Measurements from ENCODE around the gene RAB10.
"Not testable (repeated sequence)": the region's sequence is repeated elsewhere in the genome, so short reads cannot be mapped to it uniquely, and the experiment has no call there.

The RAB10 gene

GRCh38 chr2:26161926-26162325, 128.0 kb downstream of the RAB10 start:
- H3K4me3 ChIP-seq (ENCODE audit: control insufficient read depth, low read depth, low read length): no peak overlapping the region
- TF ChIP-seq, protein P1, sequence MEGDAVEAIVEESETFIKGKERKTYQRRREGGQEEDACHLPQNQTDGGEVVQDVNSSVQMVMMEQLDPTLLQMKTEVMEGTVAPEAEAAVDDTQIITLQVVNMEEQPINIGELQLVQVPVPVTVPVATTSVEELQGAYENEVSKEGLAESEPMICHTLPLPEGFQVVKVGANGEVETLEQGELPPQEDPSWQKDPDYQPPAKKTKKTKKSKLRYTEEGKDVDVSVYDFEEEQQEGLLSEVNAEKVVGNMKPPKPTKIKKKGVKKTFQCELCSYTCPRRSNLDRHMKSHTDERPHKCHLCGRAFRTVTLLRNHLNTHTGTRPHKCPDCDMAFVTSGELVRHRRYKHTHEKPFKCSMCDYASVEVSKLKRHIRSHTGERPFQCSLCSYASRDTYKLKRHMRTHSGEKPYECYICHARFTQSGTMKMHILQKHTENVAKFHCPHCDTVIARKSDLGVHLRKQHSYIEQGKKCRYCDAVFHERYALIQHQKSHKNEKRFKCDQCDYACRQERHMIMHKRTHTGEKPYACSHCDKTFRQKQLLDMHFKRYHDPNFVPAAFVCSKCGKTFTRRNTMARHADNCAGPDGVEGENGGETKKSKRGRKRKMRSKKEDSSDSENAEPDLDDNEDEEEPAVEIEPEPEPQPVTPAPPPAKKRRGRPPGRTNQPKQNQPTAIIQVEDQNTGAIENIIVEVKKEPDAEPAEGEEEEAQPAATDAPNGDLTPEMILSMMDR (IDR thresholded peaks at IDR 0.05; ENCODE audit: control insufficient read depth, insufficient read depth, low read depth, low read length, missing control alignments): no peak
- DNase-seq (ENCODE audit: low read depth): no peak

DNA sequence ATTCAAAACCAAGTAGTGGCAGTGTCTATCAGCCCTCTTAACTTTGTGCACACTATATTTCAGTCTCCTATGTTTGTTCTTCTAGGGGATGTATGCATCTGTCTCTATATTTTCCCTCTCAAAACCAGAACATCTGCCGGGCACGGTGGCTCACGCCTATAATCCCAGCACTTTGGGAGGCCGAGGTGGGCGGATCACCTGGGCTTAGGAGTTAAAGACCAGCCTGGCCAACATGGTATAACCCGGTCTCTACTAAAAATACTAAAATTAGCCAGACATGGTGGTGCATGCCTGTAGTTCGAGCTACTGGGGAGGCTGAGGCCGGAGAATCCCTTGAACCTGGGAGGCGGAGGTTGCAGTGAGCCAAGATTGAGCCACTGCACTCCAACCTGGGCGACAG, 129.1 kb downstream of the RAB10 start:
- DNase-seq (ENCODE audit: low read depth): no peak
- TF ChIP-seq, protein P1 (IDR thresholded peaks at IDR 0.05; ENCODE audit: control insufficient read depth, insufficient read depth, low read depth, low read length, missing control alignments): no peak
- no peak overlapping the region for H3K4me3 ChIP-seq (ENCODE audit: control insufficient read depth, low read depth, low read length)

DNA sequence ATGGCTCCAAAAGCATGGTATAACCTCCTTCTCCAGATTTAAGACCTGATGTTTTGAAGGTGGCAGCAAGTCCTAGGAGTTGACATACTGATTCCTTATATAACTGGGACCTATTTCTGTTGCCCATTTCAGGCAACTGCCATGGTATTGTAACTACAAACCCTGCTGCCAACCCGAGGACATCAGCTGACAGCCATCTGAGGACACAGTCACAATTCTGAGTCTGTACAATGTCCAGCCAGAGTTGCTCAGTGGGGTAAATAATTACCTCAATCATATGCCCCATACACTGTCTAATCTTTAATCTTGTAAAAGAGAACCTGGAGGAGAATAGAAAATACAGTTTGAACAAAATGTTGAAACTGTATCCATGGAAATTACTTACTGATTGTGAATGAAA, 130.3 kb downstream of the RAB10 start:
- H3K4me3 ChIP-seq (ENCODE audit: control insufficient read depth, low read depth, low read length): no peak overlapping the region
- TF ChIP-seq, protein P1 (IDR thresholded peaks at IDR 0.05; ENCODE audit: control insufficient read depth, insufficient read depth, low read depth, low read length, missing control alignments): no peak
- no peak for DNase-seq (ENCODE audit: low read depth)

DNA sequence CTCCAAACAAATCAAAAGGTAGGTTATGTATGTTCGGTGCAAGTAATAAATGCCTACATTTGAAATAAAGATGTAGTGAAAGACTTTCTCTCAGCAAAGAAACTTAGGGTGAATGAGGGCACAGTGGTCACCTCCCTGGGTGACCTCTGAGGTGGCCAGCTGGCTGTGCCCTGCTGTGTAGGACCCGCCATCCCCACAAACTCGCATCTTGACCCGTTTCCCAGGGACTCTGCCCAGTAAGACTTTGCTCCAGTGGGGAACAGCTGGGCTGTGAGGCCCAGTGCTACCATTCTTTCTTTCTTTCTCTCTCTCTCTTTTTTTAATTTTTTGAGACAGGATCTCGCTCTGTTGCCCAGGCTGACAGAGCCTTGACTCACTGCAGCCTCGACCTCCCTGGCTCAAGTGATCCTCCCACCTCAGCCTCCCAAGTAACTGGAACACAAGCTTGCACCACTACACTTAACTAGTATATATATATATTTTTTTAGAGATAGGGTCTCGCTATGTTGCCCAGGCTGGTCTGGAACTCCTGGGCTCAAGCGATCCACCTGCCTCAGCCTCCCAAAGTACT, 130.8 kb downstream of the RAB10 start:
- TF ChIP-seq, protein P1 (IDR thresholded peaks at IDR 0.05; ENCODE audit: control insufficient read depth, insufficient read depth, low read depth, low read length, missing control alignments): no peak
- no peak for DNase-seq (ENCODE audit: low read depth)
- H3K4me3 ChIP-seq (ENCODE audit: control insufficient read depth, low read depth, low read length): no peak overlapping the region

DNA sequence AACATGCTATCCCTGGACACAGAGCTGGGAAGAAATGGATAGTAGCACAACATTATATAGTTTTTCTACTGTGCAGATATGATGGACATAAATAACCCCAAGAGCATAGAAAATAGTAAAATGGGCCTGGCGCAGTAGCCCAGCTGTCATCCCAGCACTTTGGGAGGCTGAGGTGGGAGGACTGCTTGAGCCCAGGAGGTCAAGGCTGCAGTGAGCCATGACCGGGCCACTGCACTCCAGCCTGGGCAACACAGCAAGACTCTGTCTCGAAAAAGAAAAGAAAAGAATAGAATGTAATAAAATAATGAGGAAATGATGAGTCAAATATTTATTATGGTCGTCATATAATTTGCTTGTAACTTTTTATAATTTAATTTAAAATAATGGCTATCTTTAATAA, 131.5 kb downstream of the RAB10 start:
- H3K4me3 ChIP-seq (ENCODE audit: control insufficient read depth, low read depth, low read length): no peak overlapping the region
- DNase-seq (ENCODE audit: low read depth): no peak
- TF ChIP-seq, protein P1 (IDR thresholded peaks at IDR 0.05; ENCODE audit: control insufficient read depth, insufficient read depth, low read depth, low read length, missing control alignments): no peak

- H3K4me3 ChIP-seq (ENCODE audit: control insufficient read depth, low read depth, low read length); DNase-seq (ENCODE audit: low read depth): not testable (repeated sequence)
These were observed 132.7 kb downstream of the RAB10 start for GRCh38 chr2:26166541-26166940.

DNA sequence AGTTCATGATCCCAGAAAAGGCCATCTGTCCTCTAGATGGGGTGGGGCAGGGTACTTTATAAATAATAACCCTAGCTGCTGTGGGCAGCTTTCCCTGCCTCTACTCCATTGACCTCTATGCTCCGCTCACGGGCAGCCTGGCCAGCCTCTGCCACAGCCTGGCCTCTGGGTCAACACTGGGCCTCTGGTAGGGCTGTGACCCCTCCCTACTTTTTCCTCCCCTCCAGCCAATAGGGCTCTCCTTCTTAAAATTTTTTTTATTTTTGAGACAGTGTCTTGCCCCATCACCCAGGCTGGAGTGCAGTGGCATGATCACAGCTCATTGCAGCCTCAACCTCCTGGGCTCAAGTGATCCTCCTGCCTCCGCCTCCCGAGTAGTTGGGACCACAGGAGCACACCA, 134.9 kb downstream of the RAB10 start:
- DNase-seq (ENCODE audit: low read depth): no peak
- H3K4me3 ChIP-seq (ENCODE audit: control insufficient read depth, low read depth, low read length): no peak overlapping the region
- TF ChIP-seq, protein P1 (IDR thresholded peaks at IDR 0.05; ENCODE audit: control insufficient read depth, insufficient read depth, low read depth, low read length, missing control alignments): no peak
